GM06990 (cell line): ENCODE results near the gene CSH1.

Experiments
- DNase-seq: peaks from one replicate; pipeline ENCODE4 v3.0.0-alpha.2; 2011; ENCODE audit not compliant: insufficient read length; ENCODE audit errors: extremely low read depth
- H3K27me3 ChIP-seq: replicated peaks from 2 replicates; pipeline ENCODE4 v1.6.0; 2011; ENCODE audit warnings: low read length; ENCODE audit not compliant: control insufficient read depth, insufficient read depth
- H3K36me3 ChIP-seq: 2 replicates; pipeline ENCODE4 v1.5.1; 2011; ENCODE audit warnings: low read length; ENCODE audit not compliant: control insufficient read depth, insufficient read depth
- H3K4me3 ChIP-seq: replicated peaks from 2 replicates; pipeline ENCODE4 v1.5.1; 2011; ENCODE audit warnings: low read depth, mild to moderate bottlenecking, control low read depth, low read length
- CTCF ChIP-seq: IDR thresholded peaks from 2 replicates; pipeline ENCODE4 v1.5.1; 2011; ENCODE audit warnings: low read length, control low read depth, mild to moderate bottlenecking, inconsistent platforms; ENCODE audit not compliant: insufficient read depth, poor library complexity, severe bottlenecking

CSH1 gene

GRCh38 chr17:63930951-63931575 lies 34.7 kb upstream of the CSH1 start:
- peaks cover 27% of the 10 kb centered on the region for H3K36me3 ChIP-seq
- no peaks in the 10 kb centered on the region for H3K27me3 ChIP-seq
- TF ChIP-seq CTCF, result no peak
- peak overlapping the region; percentile 99 for H3K4me3 ChIP-seq
- peak; percentile 74 for DNase-seq

- no peak for TF ChIP-seq CTCF
- Histone ChIP-seq H3K27me3 (no peaks in the 10 kb centered on the region), H3K36me3 (peaks cover 27% of the 10 kb centered on the region), H3K4me3 (peak overlapping the region; percentile 99)
- no peak for DNase-seq
These were observed 33.7 kb upstream of the CSH1 start for GRCh38 chr17:63929860-63930766.

- no peak for TF ChIP-seq CTCF
- H3K4me3 ChIP-seq, result no peak overlapping the region
These were observed 32.8 kb upstream of the CSH1 start for GRCh38 chr17:63928966-63929695.

GRCh38 chr17:63928172-63928666 lies 31.8 kb upstream of the CSH1 start:
- no peaks in the 10 kb centered on the region for H3K27me3 ChIP-seq
- DNase-seq, result no peak
- H3K36me3 ChIP-seq, result peaks cover 27% of the 10 kb centered on the region
- H3K4me3 ChIP-seq, result no peak overlapping the region
- no peak for TF ChIP-seq CTCF

More at GRCh38 chr17:63928966-63929695, 32.8 kb upstream of the CSH1 start:
- H3K36me3 ChIP-seq, result peaks cover 27% of the 10 kb centered on the region
- no peak for DNase-seq
- H3K27me3 ChIP-seq, result no peaks in the 10 kb centered on the region

GRCh38 chr17:63927464-63928171 lies 31.2 kb upstream of the CSH1 start:
- no peak overlapping the region for H3K4me3 ChIP-seq
- H3K27me3 ChIP-seq, result no peaks in the 10 kb centered on the region
- DNase-seq, result no peak

More at GRCh38 chr17:63927464-63928171, 31.2 kb upstream of the CSH1 start:
- peaks cover 27% of the 10 kb centered on the region for H3K36me3 ChIP-seq
- no peak for TF ChIP-seq CTCF
